Measurements from ENCODE around the gene B4GALT1.

- TF ChIP-seq POLR2AphosphoS5 (IDR thresholded peaks at IDR 0.05) (no peak), CTCF (IDR thresholded peaks at IDR 0.05 in 8 of 11, conservative IDR thresholded peaks at IDR 0.05 in 3 of 11) (no peak), POLR2A (IDR thresholded peaks at IDR 0.05) (no peak)
Observed at GRCh38 chr9:33172256-33173238, 5.4 kb upstream of the B4GALT1 start.

Measured in spleen (tissue), 7 donors.